Frontal cortex (tissue), 4 donors: ENCODE measurements around the gene ARL5A. TPM values are rescaled to one million over a fixed set of nuclear protein-coding genes. Genes with fewer than 3 reads are reported as not detected.

ENCODE experiments used
- DNase-seq, 2 donors: peaks; one replicate each; pipeline ENCODE4 v3.0.0; 2012; ENCODE audit warnings: low spot score in 2 of 2
- FAIRE-seq: peaks from 2 replicates; lab custom pipeline; 2012; peaks lifted over from hg19 to GRCh38; lab: Jason Lieb, UNC
- total RNA-seq: library from RNA; depleted of rRNA; stranded (reverse); fragments of >200 nt; gene quantifications from one replicate; pipeline ENCODE4 v1.2.3, GENCODE V29; 2014
- donor health status: control.
- donor health status: control.
- donor health status: control.

Gene ARL5A
- total RNA-seq, 1 donor from 2014 or later, result 64.8 TPM

GRCh38 chr2:151775057-151775740, 53.0 kb downstream of the ARL5A start:
- DNase-seq, result no peak
- no peak for FAIRE-seq

GRCh38 chr2:151774506-151774905, 53.7 kb downstream of the ARL5A start:
- DNase-seq (no peak), FAIRE-seq (no peak)

- FAIRE-seq (no peak), DNase-seq (no peak)
Measured at GRCh38 chr2:151771599-151772358, 56.4 kb downstream of the ARL5A start.

- no peak for DNase-seq
- no peak for FAIRE-seq
Measured at GRCh38 chr2:151770995-151771394, 57.2 kb downstream of the ARL5A start.

GRCh38 chr2:151769606-151770005, 58.6 kb downstream of the ARL5A start:
- DNase-seq (no peak), FAIRE-seq (no peak)

GRCh38 chr2:151767536-151767935, 60.7 kb downstream of the ARL5A start:
- FAIRE-seq (no peak), DNase-seq (no peak)

- FAIRE-seq (no peak), DNase-seq (no peak)
Measured at GRCh38 chr2:151766437-151767153, 61.6 kb downstream of the ARL5A start.

- DNase-seq (no peak), FAIRE-seq (no peak)
Measured at GRCh38 chr2:151765760-151766410, 62.3 kb downstream of the ARL5A start.

- no peak for FAIRE-seq
- DNase-seq, result no peak
Measured at GRCh38 chr2:151762694-151763093, 65.5 kb downstream of the ARL5A start.

GRCh38 chr2:151761687-151762086, 66.5 kb downstream of the ARL5A start:
- DNase-seq, result no peak
- no peak for FAIRE-seq

GRCh38 chr2:151761193-151761592, 67.0 kb downstream of the ARL5A start:
- FAIRE-seq (no peak), DNase-seq (no peak)

- DNase-seq, result no peak
- FAIRE-seq, result no peak
Measured at GRCh38 chr2:151760139-151760650, 68.0 kb downstream of the ARL5A start.

- FAIRE-seq, result no peak
Measured at GRCh38 chr2:151758744-151759143, 69.5 kb downstream of the ARL5A start.

GRCh38 chr2:151757861-151758260, 70.4 kb downstream of the ARL5A start:
- DNase-seq, result no peak
- FAIRE-seq, result no peak

More at GRCh38 chr2:151758744-151759143, 69.5 kb downstream of the ARL5A start:
- no peak for DNase-seq

- FAIRE-seq, result no peak
- no peak for DNase-seq
Measured at GRCh38 chr2:151756820-151757219, 71.4 kb downstream of the ARL5A start.

- DNase-seq (no peak), FAIRE-seq (no peak)
Measured at GRCh38 chr2:151754253-151754897, 73.8 kb downstream of the ARL5A start.

- FAIRE-seq (no peak), DNase-seq (no peak)
Measured at GRCh38 chr2:151753540-151753939, 74.7 kb downstream of the ARL5A start.
